HAP-1 (cell line): ENCODE data around the gene ARHGAP25.

Experiments
- DNase-seq, 2 experiments: peaks; one replicate each; pipeline ENCODE4 v3.0.0-alpha.2; 2016 to 2020; ENCODE audit warnings: low spot score in 2 of 2
- H3K27me3 ChIP-seq: fragments of 250-450 bp; sonication (Bioruptor Pico); 2 replicates; pipeline ENCODE4 v1.5.1; 2020; ENCODE audit warnings: low read depth, mild to moderate bottlenecking, moderate library complexity
- H3K36me3 ChIP-seq: fragments of 250-450 bp; sonication (Bioruptor Pico); replicated peaks from 2 replicates; pipeline ENCODE4 v1.5.1; 2020; ENCODE audit warnings: mild to moderate bottlenecking
- H3K4me1 ChIP-seq: fragments of 250-450 bp; sonication (Bioruptor Pico); 2 replicates; pipeline ENCODE4 v1.5.1; 2020; ENCODE audit warnings: mild to moderate bottlenecking
- H3K4me3 ChIP-seq: fragments of 250-450 bp; sonication (Bioruptor Pico); 2 replicates; pipeline ENCODE4 v1.5.1; 2020; ENCODE audit warnings: mild to moderate bottlenecking, moderate library complexity
- H3K9me3 ChIP-seq: fragments of 250-450 bp; sonication (Bioruptor Pico); 2 replicates; pipeline ENCODE4 v1.5.1; 2020; ENCODE audit warnings: mild to moderate bottlenecking, moderate library complexity
- in situ Hi-C: fragments of 300-500 bp; cut with MboI; formaldehyde crosslinking; loops from 3 replicates; pipeline ENCODE4 v1.14.3; 2020; ENCODE audit warnings: low sequenced_read_pairs, inconsistent platforms, mixed read lengths

The ARHGAP25 gene

GRCh38 chr2:68811364-68811763, 76.8 kb downstream of the ARHGAP25 start:
- in situ Hi-C loops, result no loop called here
- no peak for DNase-seq
- Histone ChIP-seq H3K9me3 (no peaks in the 10 kb centered on the region), H3K36me3 (no peaks in the 10 kb centered on the region), H3K4me1 (peaks cover 5% of the 10 kb centered on the region; the same call in 1 of the 2 replicates), H3K4me3 (no peak overlapping the region), H3K27me3 (no peaks in the 10 kb centered on the region)

GRCh38 chr2:68812251-68812650, 77.6 kb downstream of the ARHGAP25 start:
- H3K4me1 ChIP-seq, result peaks cover 5% of the 10 kb centered on the region; the same call in 1 of the 2 replicates
- in situ Hi-C loops, result no loop called here
- no peaks in the 10 kb centered on the region for H3K27me3 ChIP-seq
- H3K9me3 ChIP-seq, result no peaks in the 10 kb centered on the region
- no peaks in the 10 kb centered on the region for H3K36me3 ChIP-seq
- no peak overlapping the region for H3K4me3 ChIP-seq
- DNase-seq, result no peak

DNA sequence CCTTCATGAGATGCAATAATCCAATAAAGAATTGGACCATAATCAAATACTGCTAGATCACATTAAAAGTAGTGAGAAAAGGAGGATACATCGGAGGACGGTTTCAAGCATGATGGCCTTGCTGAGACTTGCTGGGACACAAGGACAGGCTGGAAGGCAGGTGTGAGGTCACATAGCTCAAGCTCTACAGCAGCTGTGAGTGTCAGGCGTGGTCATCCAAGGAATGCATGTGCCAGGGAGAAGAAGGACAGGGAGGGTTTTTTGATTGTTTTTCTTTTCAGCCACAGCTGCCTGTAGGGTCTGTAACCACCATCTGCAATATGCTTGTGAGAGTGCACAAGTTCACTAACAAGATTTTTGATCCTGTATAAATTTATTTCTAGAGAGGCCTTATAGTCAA, 79.0 kb downstream of the ARHGAP25 start:
- Histone ChIP-seq H3K4me3 (no peak overlapping the region), H3K36me3 (no peaks in the 10 kb centered on the region), H3K9me3 (no peaks in the 10 kb centered on the region), H3K4me1 (peaks cover 5% of the 10 kb centered on the region; the same call in 1 of the 2 replicates), H3K27me3 (no peaks in the 10 kb centered on the region)
- DNase-seq, result no peak
- in situ Hi-C loops, result no loop called here

- DNase-seq, result no peak
- in situ Hi-C loops, result no loop called here
- H3K9me3 ChIP-seq, result no peaks in the 10 kb centered on the region
- no peaks in the 10 kb centered on the region for H3K27me3 ChIP-seq
- H3K4me3 ChIP-seq, result no peak overlapping the region
- H3K4me1 ChIP-seq, result peaks cover 5% of the 10 kb centered on the region; the same call in 1 of the 2 replicates
- no peaks in the 10 kb centered on the region for H3K36me3 ChIP-seq
Observed at GRCh38 chr2:68817306-68817705, 82.7 kb downstream of the ARHGAP25 start.

DNA sequence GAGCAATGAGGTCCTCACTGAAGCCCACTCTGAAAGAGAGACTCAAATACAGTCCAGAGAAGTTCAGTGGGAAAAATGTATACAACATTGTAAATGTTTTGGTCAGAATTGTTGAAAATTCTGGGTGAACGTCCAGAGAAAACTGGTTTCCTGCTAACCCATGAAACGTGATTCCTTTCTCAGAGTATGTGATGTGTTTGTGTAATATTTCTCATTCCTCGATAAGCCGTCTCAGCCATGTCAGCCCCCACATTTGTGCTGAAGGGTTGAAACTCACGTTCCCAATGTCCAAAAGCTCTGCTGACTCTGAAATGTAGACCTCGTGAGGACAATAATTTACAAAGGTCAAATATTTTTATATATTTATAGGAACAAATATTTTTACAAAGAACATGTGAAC, 84.9 kb downstream of the ARHGAP25 start:
- in situ Hi-C loops, result no loop called here
- H3K4me3 ChIP-seq, result no peak overlapping the region
- no peaks in the 10 kb centered on the region for H3K9me3 ChIP-seq
- DNase-seq, result no peak
- H3K4me1 ChIP-seq, result peaks cover 5% of the 10 kb centered on the region; the same call in 1 of the 2 replicates
- no peaks in the 10 kb centered on the region for H3K36me3 ChIP-seq
- no peaks in the 10 kb centered on the region for H3K27me3 ChIP-seq

GRCh38 chr2:68822207-68822872, 87.7 kb downstream of the ARHGAP25 start:
- Histone ChIP-seq H3K27me3 (no peaks in the 10 kb centered on the region), H3K4me1 (no peaks in the 10 kb centered on the region), H3K4me3 (no peak overlapping the region), H3K9me3 (no peaks in the 10 kb centered on the region), H3K36me3 (no peaks in the 10 kb centered on the region)
- in situ Hi-C loops, result no loop called here
- DNase-seq, result no peak

DNA sequence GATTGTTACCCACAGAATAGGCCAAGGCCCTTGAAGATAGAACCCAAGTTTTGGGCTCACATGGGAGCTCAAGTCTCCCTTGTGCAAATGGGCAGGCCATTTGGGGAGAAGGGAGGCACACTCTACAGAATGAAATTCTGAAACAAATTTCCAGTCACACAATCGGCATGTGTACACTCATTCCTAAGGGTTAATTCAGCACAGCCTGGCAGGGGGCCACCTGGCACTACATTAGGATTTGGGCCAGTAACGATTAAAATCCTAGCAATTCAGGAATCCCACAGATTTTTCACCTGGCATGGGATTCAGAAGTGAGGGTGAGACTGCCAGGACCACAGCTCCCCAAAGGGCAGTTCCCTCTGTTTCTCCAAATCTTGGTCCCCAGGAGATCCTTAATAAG, 90.2 kb downstream of the ARHGAP25 start:
- Histone ChIP-seq H3K4me3 (no peak overlapping the region), H3K9me3 (no peaks in the 10 kb centered on the region), H3K27me3 (no peaks in the 10 kb centered on the region), H3K4me1 (peaks cover 3% of the 10 kb centered on the region; the same call in 1 of the 2 replicates), H3K36me3 (no peaks in the 10 kb centered on the region)
- DNase-seq, result no peak
- in situ Hi-C loops, result no loop called here

DNA sequence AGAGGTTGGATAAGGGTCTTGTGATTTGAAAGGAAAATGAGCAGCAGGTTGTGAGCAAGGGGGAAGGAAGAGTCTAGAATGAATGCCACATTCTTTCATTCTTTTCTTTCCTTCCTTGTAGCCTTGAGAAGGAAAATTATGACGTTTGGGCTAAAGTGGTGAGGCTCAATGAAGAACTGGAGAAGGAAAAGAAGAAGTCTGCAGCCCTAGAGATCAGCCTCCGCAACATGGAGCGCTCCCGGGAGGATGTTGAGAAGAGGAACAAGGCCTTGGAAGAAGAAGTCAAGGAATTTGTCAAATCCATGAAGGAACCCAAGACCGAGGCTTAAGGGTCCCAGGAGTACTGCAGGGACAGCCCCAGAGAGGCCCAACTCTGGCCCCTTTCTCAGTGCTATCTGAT, 91.3 kb downstream of the ARHGAP25 start:
- in situ Hi-C loops, result no loop called here
- no peaks in the 10 kb centered on the region for H3K9me3 ChIP-seq
- no peak for DNase-seq
- peaks cover 3% of the 10 kb centered on the region; the same call in 1 of the 2 replicates for H3K4me1 ChIP-seq
- H3K4me3 ChIP-seq, result no peak overlapping the region
- H3K36me3 ChIP-seq, result no peaks in the 10 kb centered on the region
- no peaks in the 10 kb centered on the region for H3K27me3 ChIP-seq

- Histone ChIP-seq H3K36me3 (no peaks in the 10 kb centered on the region), H3K9me3 (no peaks in the 10 kb centered on the region), H3K4me3 (no peak overlapping the region), H3K4me1 (peaks cover 3% of the 10 kb centered on the region; the same call in 1 of the 2 replicates), H3K27me3 (no peaks in the 10 kb centered on the region)
- in situ Hi-C loops, result no loop called here
- no peak for DNase-seq
Observed at GRCh38 chr2:68827666-68828065, 93.1 kb downstream of the ARHGAP25 start.

DNA sequence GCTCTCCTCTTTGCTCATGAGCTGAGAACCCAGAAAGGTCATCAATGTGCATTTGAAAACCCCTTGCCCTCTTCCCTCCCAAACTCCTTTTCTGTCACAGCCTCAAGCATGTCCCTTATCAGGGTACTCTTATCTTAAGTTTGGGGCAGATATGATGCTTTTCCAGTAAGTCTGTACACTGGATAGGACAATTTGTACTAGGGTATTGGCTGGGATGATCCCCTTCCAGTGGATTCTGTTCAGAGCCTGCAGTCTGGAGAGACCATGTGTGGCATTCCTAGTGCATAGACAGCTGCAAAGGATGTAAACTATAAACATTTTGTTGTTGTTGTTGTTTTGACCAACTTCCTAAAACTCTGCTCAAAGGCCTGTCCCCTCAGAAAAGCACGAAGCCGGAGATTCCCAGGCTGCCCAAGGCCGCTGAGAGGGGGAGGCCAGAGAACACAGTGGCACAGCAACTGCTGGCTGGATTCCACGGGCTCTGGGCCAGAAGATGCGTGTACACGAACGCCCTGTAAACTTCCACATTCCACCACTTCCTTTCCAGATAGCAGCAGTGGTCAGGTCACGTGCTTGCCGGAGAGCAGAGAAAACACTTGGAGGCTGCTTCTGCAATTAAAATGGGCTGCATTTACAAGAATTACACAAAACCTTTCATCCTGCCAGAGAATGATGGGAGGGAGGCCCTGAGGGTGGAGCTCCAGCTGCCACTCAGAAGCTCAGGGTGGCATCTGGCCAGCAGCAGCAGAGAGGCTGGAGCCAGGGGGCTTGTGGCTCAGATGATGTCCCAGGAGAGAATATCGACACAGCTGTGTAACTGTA, 94.5 kb downstream of the ARHGAP25 start:
- peaks cover 3% of the 10 kb centered on the region; the same call in 1 of the 2 replicates for H3K4me1 ChIP-seq
- H3K36me3 ChIP-seq, result no peaks in the 10 kb centered on the region
- H3K4me3 ChIP-seq, result no peak overlapping the region
- DNase-seq, result peak; percentile 70 to 81
- H3K27me3 ChIP-seq, result no peaks in the 10 kb centered on the region
- in situ Hi-C loops, result no loop called here
- H3K9me3 ChIP-seq, result no peaks in the 10 kb centered on the region

GRCh38 chr2:68829749-68830148, 95.1 kb downstream of the ARHGAP25 start:
- no peak for DNase-seq
- Histone ChIP-seq H3K9me3 (no peaks in the 10 kb centered on the region), H3K27me3 (0 out of 2 replicates have a peak, but pooled peaks cover 3% of the 10 kb centered on the region), H3K4me3 (no peak overlapping the region), H3K36me3 (no peaks in the 10 kb centered on the region), H3K4me1 (peaks cover 3% of the 10 kb centered on the region; the same call in 1 of the 2 replicates)
- in situ Hi-C loops, result no loop called here

DNA sequence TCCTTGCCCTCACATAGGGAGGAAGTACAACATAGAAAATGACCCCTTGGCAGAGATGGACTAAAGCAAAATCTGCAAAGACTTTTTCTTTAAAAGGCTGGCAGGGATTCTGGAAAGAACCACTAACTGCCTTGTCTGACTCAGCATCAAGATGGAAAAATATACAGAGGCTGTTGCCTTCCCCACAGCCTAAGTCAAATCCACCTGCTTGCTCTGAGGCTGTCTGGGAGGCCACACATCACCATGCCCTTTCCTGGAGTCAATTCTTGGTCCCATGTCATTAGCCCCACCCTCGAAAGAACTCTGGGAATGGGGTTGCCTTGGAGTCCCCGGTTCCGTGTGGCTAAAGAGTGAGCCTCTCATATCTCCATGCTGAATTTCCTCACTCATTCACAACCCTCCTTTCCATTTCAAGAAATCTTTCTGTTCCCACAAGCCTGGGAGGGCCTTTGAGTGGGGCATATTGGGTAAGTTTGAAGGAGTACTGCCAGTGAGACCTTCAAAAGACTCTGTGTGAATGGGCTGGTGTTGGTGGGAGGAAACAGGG, 97.1 kb downstream of the ARHGAP25 start:
- Histone ChIP-seq H3K9me3 (no peaks in the 10 kb centered on the region), H3K27me3 (0 out of 2 replicates have a peak, but pooled peaks cover 3% of the 10 kb centered on the region), H3K4me3 (no peak overlapping the region), H3K36me3 (no peaks in the 10 kb centered on the region), H3K4me1 (peaks cover 3% of the 10 kb centered on the region; the same call in 1 of the 2 replicates)
- no peak for DNase-seq
- in situ Hi-C loops, result no loop called here

- Histone ChIP-seq H3K9me3 (no peaks in the 10 kb centered on the region), H3K4me1 (peaks cover 3% of the 10 kb centered on the region; the same call in 1 of the 2 replicates), H3K27me3 (0 out of 2 replicates have a peak, but pooled peaks cover 3% of the 10 kb centered on the region), H3K4me3 (no peak overlapping the region), H3K36me3 (no peaks in the 10 kb centered on the region)
- in situ Hi-C loops, result no loop called here
- DNase-seq, result no peak
Observed at GRCh38 chr2:68832233-68832869, 97.7 kb downstream of the ARHGAP25 start.
